Mammary epithelial cell (primary cell): ENCODE results near the gene ZNF408.

Source experiments
- EZH2 ChIP-seq: IDR thresholded peaks from 2 replicates; pipeline ENCODE4 v1.6.1; 2012; ENCODE audit warnings: low read length, inconsistent platforms, borderline replicate concordance
- TF ChIP-seq, protein P1 (sequence below), 2 donors: IDR thresholded peaks in 1 of 2; conservative IDR thresholded peaks in 1 of 2; 2 replicates each; pipeline ENCODE4 v1.5.1; 2011 to 2012; ENCODE audit warnings: inconsistent platforms in 2 of 2, low read length in 2 of 2, mild to moderate bottlenecking in 2 of 2, control low read depth in 1 of 2, low read depth in 1 of 2; ENCODE audit not compliant: insufficient read depth in 1 of 2; ENCODE audit errors: extremely low read depth in 1 of 2

DNA sequence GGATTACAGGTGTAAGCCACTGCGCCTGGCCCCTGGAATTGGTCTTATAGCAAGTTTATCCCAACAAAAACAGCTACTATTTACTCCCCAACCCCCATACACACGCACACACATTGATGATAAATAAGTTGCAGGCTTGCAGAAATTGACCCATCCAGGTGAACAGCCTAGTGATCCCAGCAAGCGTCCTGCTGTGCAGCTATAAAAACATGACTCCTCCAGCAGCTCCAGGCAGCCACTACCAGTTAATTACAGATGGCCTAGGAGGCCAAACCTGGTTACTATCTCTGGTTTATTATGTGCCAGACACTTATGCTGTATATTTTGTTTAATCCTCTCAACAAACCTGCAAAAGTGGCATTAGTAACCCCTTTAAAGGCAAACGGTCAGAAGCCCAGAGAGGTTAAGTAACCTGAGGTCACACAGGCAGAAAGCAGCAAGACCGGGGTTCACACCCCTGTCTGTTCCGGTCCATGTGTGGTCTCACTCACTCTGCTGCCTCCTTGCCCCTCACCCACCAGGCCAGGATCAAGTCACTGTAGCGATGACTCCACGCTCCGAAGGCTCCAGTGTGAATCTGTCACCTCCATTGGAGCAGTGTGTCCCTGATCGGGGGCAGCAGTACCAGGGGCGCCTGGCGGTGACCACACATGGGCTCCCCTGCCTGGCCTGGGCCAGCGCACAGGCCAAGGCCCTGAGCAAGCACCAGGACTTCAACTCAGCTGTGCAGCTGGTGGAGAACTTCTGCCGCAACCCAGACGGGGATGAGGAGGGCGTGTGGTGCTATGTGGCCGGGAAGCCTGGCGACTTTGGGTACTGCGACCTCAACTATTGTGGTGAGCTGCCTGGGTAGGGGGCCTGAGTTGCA is 24.7 kb downstream of the ZNF408 start:
- TF ChIP-seq, protein P1, sequence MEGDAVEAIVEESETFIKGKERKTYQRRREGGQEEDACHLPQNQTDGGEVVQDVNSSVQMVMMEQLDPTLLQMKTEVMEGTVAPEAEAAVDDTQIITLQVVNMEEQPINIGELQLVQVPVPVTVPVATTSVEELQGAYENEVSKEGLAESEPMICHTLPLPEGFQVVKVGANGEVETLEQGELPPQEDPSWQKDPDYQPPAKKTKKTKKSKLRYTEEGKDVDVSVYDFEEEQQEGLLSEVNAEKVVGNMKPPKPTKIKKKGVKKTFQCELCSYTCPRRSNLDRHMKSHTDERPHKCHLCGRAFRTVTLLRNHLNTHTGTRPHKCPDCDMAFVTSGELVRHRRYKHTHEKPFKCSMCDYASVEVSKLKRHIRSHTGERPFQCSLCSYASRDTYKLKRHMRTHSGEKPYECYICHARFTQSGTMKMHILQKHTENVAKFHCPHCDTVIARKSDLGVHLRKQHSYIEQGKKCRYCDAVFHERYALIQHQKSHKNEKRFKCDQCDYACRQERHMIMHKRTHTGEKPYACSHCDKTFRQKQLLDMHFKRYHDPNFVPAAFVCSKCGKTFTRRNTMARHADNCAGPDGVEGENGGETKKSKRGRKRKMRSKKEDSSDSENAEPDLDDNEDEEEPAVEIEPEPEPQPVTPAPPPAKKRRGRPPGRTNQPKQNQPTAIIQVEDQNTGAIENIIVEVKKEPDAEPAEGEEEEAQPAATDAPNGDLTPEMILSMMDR (conservative IDR thresholded peaks at IDR 0.05 in 1 of 2, IDR thresholded peaks at IDR 0.05 in 1 of 2; ENCODE audit: extremely low read depth in 1 of 2, insufficient read depth in 1 of 2, low read depth in 1 of 2, low read length in 2 of 2), result no peak
- no peak for TF ChIP-seq EZH2
